ENCODE results near the gene JPH3. TPM values are rescaled to one million over a fixed set of nuclear protein-coding genes. Genes with fewer than 3 reads are reported as not detected.

JPH3 gene
- total RNA-seq, 2 experiments from 2014 or later: not detected

GRCh38 chr16:87628246-87628923 lies 26.1 kb downstream of the JPH3 start:
- H3K36me3 Mint-ChIP-seq (ENCODE audit: low read depth): no peaks in the 10 kb centered on the region
- Histone ChIP-seq H3K4me1 (ENCODE audit: insufficient read depth, low read length) (no peaks in the 10 kb centered on the region), H3K27ac (ENCODE audit: low read depth in 1 of 2, low read length in 2 of 2) (no peak overlapping the region), H3K36me3 (ENCODE audit: insufficient read depth, low read length) (no peaks in the 10 kb centered on the region), H3K9me3 (ENCODE audit: control insufficient read depth in 1 of 2, insufficient read depth in 1 of 2, low read length in 2 of 2) (peaks cover 7 to 8% of the 10 kb centered on the region in 2 experiments), H3K27me3 (ENCODE audit: control insufficient read depth in 1 of 2, insufficient read depth in 2 of 2, low read length in 2 of 2) (peaks cover 0 to 5% of the 10 kb centered on the region in 2 experiments), H3K4me3 (ENCODE audit: low read length) (no peak overlapping the region)
- no peak for DNase-seq
- no peaks in the 10 kb centered on the region for H3K4me1 Mint-ChIP-seq (ENCODE audit: low read depth)
- TF ChIP-seq, protein P1, sequence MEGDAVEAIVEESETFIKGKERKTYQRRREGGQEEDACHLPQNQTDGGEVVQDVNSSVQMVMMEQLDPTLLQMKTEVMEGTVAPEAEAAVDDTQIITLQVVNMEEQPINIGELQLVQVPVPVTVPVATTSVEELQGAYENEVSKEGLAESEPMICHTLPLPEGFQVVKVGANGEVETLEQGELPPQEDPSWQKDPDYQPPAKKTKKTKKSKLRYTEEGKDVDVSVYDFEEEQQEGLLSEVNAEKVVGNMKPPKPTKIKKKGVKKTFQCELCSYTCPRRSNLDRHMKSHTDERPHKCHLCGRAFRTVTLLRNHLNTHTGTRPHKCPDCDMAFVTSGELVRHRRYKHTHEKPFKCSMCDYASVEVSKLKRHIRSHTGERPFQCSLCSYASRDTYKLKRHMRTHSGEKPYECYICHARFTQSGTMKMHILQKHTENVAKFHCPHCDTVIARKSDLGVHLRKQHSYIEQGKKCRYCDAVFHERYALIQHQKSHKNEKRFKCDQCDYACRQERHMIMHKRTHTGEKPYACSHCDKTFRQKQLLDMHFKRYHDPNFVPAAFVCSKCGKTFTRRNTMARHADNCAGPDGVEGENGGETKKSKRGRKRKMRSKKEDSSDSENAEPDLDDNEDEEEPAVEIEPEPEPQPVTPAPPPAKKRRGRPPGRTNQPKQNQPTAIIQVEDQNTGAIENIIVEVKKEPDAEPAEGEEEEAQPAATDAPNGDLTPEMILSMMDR (IDR thresholded peaks at IDR 0.05): no peak
- H3K4me3 Mint-ChIP-seq: no peak overlapping the region
- ATAC-seq (ENCODE audit: poor library complexity): no peak
- H3K9me3 Mint-ChIP-seq: peaks cover 7% of the 10 kb centered on the region
- ChIA-PET CTCF (no interaction called here), POLR2A (no interaction called here)
- intact Hi-C loops (cut with DNase I, micrococcal nuclease): no loop called here
- H3K27ac Mint-ChIP-seq: no peak overlapping the region
- peaks cover 20% of the 10 kb centered on the region for H3K27me3 Mint-ChIP-seq

DNA sequence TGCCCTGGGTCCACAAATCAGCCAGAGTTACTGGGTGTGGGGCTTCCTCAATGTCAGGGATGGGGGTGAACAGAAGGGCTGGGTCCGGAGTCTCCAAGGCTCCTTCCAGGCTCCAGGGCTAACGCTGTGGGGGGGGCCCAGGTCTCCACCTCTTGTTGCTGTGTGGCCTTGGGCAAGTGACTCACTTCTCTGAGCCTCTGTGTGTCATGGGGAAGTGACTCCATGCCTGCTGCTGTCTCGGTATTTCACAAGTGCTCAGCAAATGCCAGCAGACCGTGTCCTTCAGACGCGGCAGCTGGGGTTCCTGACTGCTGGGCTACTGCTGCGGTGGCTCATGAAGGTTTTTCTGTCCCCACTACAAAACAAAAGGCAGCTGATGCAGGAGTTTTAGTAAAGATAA lies 26.6 kb downstream of the JPH3 start:
- H3K4me1 ChIP-seq (ENCODE audit: insufficient read depth, low read length): no peaks in the 10 kb centered on the region

DNA sequence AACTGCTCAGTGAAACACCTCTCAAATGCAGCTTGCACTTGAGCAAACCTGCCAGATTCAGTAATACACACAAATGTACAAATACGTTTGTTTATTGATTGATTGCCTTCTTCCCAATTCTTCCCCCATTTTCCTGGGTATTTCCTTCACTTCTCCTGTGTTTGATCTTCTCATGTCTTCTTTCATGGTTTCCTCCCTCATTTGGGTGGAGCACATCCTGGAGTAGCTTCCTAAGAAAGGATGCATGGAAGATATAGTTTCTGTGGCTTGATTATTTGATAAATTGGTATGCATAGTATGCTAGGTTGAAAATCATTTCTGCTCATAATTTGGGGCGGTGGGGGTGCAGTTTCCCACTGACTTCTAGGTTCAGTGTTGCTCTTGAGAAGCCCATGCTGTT lies 28.8 kb downstream of the JPH3 start:
- H3K4me3 ChIP-seq (ENCODE audit: low read length): no peak overlapping the region
- no peaks in the 10 kb centered on the region for H3K36me3 ChIP-seq (ENCODE audit: insufficient read depth, low read length)
- TF ChIP-seq, protein P1 (IDR thresholded peaks at IDR 0.05): no peak
- H3K27me3 Mint-ChIP-seq: peaks cover 25% of the 10 kb centered on the region
- H3K27me3 ChIP-seq (ENCODE audit: control insufficient read depth in 1 of 2, insufficient read depth in 2 of 2, low read length in 2 of 2): peaks cover 0 to 5% of the 10 kb centered on the region in 2 experiments
- no peak for DNase-seq
- H3K4me3 Mint-ChIP-seq: no peak overlapping the region
- ChIA-PET POLR2A (no interaction called here), CTCF (no interaction called here)
- H3K9me3 ChIP-seq (ENCODE audit: control insufficient read depth in 1 of 2, insufficient read depth in 1 of 2, low read length in 2 of 2): peaks cover 7 to 8% of the 10 kb centered on the region in 2 experiments
- H3K27ac ChIP-seq (ENCODE audit: low read depth in 1 of 2, low read length in 2 of 2): no peak overlapping the region
- H3K9me3 Mint-ChIP-seq: peaks cover 7% of the 10 kb centered on the region
- no peaks in the 10 kb centered on the region for H3K36me3 Mint-ChIP-seq (ENCODE audit: low read depth)
- H3K4me1 Mint-ChIP-seq (ENCODE audit: low read depth): peaks cover 7% of the 10 kb centered on the region
- intact Hi-C loops (cut with DNase I, micrococcal nuclease): loop anchor here in 1 of 2 experiments (10.0 kb wide), 1 partner anchor 336 kb away; no protein-coding TSS in a partner anchor
- no peak for ATAC-seq (ENCODE audit: poor library complexity)
- peaks cover 17% of the 10 kb centered on the region for H3K4me1 ChIP-seq (ENCODE audit: insufficient read depth, low read length)
- no peak overlapping the region for H3K27ac Mint-ChIP-seq

More for the DNA sequence above, 26.6 kb downstream of the JPH3 start:
- POLR2A ChIA-PET: no interaction called here
- intact Hi-C loops (cut with DNase I, micrococcal nuclease): no loop called here
- peaks cover 7% of the 10 kb centered on the region for H3K9me3 Mint-ChIP-seq
- H3K27me3 Mint-ChIP-seq: peaks cover 20% of the 10 kb centered on the region
- H3K4me1 Mint-ChIP-seq (ENCODE audit: low read depth): no peaks in the 10 kb centered on the region
- ATAC-seq (ENCODE audit: poor library complexity) (no peak), DNase-seq (peak in 2 of 14 experiments; percentile 15 to 35)
- H3K27ac ChIP-seq (ENCODE audit: low read depth in 1 of 2, low read length in 2 of 2): no peak overlapping the region
- peaks cover 7 to 8% of the 10 kb centered on the region in 2 experiments for H3K9me3 ChIP-seq (ENCODE audit: control insufficient read depth in 1 of 2, insufficient read depth in 1 of 2, low read length in 2 of 2)
- peaks cover 0 to 5% of the 10 kb centered on the region in 2 experiments for H3K27me3 ChIP-seq (ENCODE audit: control insufficient read depth in 1 of 2, insufficient read depth in 2 of 2, low read length in 2 of 2)
- H3K36me3 ChIP-seq (ENCODE audit: insufficient read depth, low read length): no peaks in the 10 kb centered on the region
- H3K4me3 ChIP-seq (ENCODE audit: low read length): no peak overlapping the region
- H3K36me3 Mint-ChIP-seq (ENCODE audit: low read depth): no peaks in the 10 kb centered on the region
- TF ChIP-seq, protein P1 (IDR thresholded peaks at IDR 0.05): no peak
- H3K4me3 Mint-ChIP-seq: no peak overlapping the region
- CTCF ChIA-PET: no interaction called here
- no peak overlapping the region for H3K27ac Mint-ChIP-seq

Data from CD4-positive, alpha-beta T cell (primary cell).